WI38 (cell line): Measurements from ENCODE around the gene UBQLN4.
"Not testable (repeated sequence)": the region's sequence is repeated elsewhere in the genome, so short reads cannot be mapped to it uniquely, and the experiment has no call there.

ENCODE experiments used
- H3K4me3 ChIP-seq: 2 replicates; pipeline ENCODE4 v1.5.1; 2011; ENCODE audit warnings: low read depth, mild to moderate bottlenecking, control low read depth, low read length
- CTCF ChIP-seq: IDR thresholded peaks from 2 replicates; pipeline ENCODE4 v1.5.1; 2012; ENCODE audit warnings: low read depth, mild to moderate bottlenecking, control low read depth, low read length

UBQLN4 gene

GRCh38 chr1:156075162-156075561, 21.6 kb upstream of the UBQLN4 start:
- no peak for TF ChIP-seq CTCF
- no peak overlapping the region for H3K4me3 ChIP-seq

- no peak for TF ChIP-seq CTCF
- H3K4me3 ChIP-seq, result no peak overlapping the region
Measured at GRCh38 chr1:156074661-156075060, 21.1 kb upstream of the UBQLN4 start.

GRCh38 chr1:156073740-156074139, 20.1 kb upstream of the UBQLN4 start:
- TF ChIP-seq CTCF, result no peak

GRCh38 chr1:156073110-156073687, 19.6 kb upstream of the UBQLN4 start:
- no peak overlapping the region for H3K4me3 ChIP-seq
- no peak for TF ChIP-seq CTCF

More at GRCh38 chr1:156073740-156074139, 20.1 kb upstream of the UBQLN4 start:
- no peak overlapping the region for H3K4me3 ChIP-seq

- no peak overlapping the region for H3K4me3 ChIP-seq
- no peak for TF ChIP-seq CTCF
Measured at GRCh38 chr1:156072251-156072650, 18.7 kb upstream of the UBQLN4 start.

- H3K4me3 ChIP-seq, result not testable (repeated sequence)
Measured at GRCh38 chr1:156071332-156071816, 17.8 kb upstream of the UBQLN4 start.

GRCh38 chr1:156070548-156070947, 16.9 kb upstream of the UBQLN4 start:
- H3K4me3 ChIP-seq, result no peak overlapping the region
- TF ChIP-seq CTCF, result no peak
